CD4-positive, alpha-beta memory T cell (primary cell): Measurements from ENCODE around the gene PSMB9. TPM values are rescaled to one million over a fixed set of nuclear protein-coding genes. Genes with fewer than 3 reads are reported as not detected.

ENCODE experiments used
- CTCF ChIA-PET: fragments of 350-600 bp; sonication (Branson Sonifier 250); formaldehyde crosslinking; loops from one replicate; lab custom pipeline; 2021; ENCODE audit warnings: inconsistent platforms; ENCODE audit not compliant: partially characterized antibody; lab: Charles Lee
- POLR2A ChIA-PET: fragments of 350-600 bp; sonication (Branson Sonifier 250); formaldehyde crosslinking; loops from one replicate; lab custom pipeline; 2021; ENCODE audit not compliant: partially characterized antibody; lab: Charles Lee
- DNase-seq, 5 donors: peaks; one replicate each; pipeline versions ENCODE4 v3.0.0 to v3.0.0-alpha.2; 2020 to 2022; ENCODE audit warnings: mixed read lengths in 1 of 5
- H3K27ac ChIP-seq: one replicate; pipeline ENCODE4 v1.7.0; 2013; ENCODE audit warnings: low read depth, low read length
- H3K27me3 ChIP-seq: 2 replicates; pipeline ENCODE4 v1.7.0; 2013; ENCODE audit warnings: mild to moderate bottlenecking, low read length, moderate library complexity; ENCODE audit not compliant: insufficient read depth
- H3K36me3 ChIP-seq: 2 replicates; pipeline ENCODE4 v1.7.0; 2013; ENCODE audit warnings: mild to moderate bottlenecking, low read length, moderate library complexity; ENCODE audit not compliant: insufficient read depth
- H3K4me1 ChIP-seq: 2 replicates; pipeline ENCODE4 v1.7.0; 2013; ENCODE audit warnings: mild to moderate bottlenecking, low read length, moderate library complexity; ENCODE audit not compliant: insufficient read depth
- H3K4me3 ChIP-seq, 2 donors: one replicate each; pipeline ENCODE4 v1.7.0; 2013; ENCODE audit warnings: low read length in 2 of 2, mild to moderate bottlenecking in 1 of 2
- H3K9me3 ChIP-seq, 2 donors: one replicate each; pipeline ENCODE4 v1.7.0; 2013; ENCODE audit warnings: low read length in 2 of 2, control low read depth in 1 of 2; ENCODE audit not compliant: control insufficient read depth in 1 of 2
- H3K27ac Mint-ChIP-seq, 7 donors: one replicate each; pipeline ENCODE4 v1.8.0; 2020 to 2021; ENCODE audit warnings: mixed read lengths in 7 of 7, mild to moderate bottlenecking in 6 of 7, inconsistent platforms in 3 of 7, moderate library complexity in 3 of 7
- H3K27me3 Mint-ChIP-seq, 2 donors: one replicate each; pipeline ENCODE4 v1.8.0; 2020 to 2021; ENCODE audit warnings: mixed read lengths in 2 of 2
- H3K36me3 Mint-ChIP-seq, 2 donors: one replicate each; pipeline ENCODE4 v1.8.0; 2020 to 2021; ENCODE audit warnings: mixed read lengths in 2 of 2, inconsistent platforms in 1 of 2, mild to moderate bottlenecking in 1 of 2
- H3K4me1 Mint-ChIP-seq, 4 donors: one replicate each; pipeline ENCODE4 v1.8.0; 2020 to 2021; ENCODE audit warnings: mixed read lengths in 4 of 4, mild to moderate bottlenecking in 1 of 4
- H3K4me3 Mint-ChIP-seq, 8 donors: one replicate each; pipeline ENCODE4 v1.8.0; 2020 to 2021; ENCODE audit warnings: mixed read lengths in 8 of 8, mild to moderate bottlenecking in 7 of 8, moderate library complexity in 6 of 8, inconsistent platforms in 3 of 8
- H3K9me3 Mint-ChIP-seq, 8 donors: one replicate each; pipeline ENCODE4 v1.8.0; 2020 to 2021; ENCODE audit warnings: mixed read lengths in 8 of 8, mild to moderate bottlenecking in 5 of 8, inconsistent platforms in 3 of 8, moderate library complexity in 1 of 8
- intact Hi-C: fragments of 100-400 bp; cut with micrococcal nuclease; formaldehyde crosslinking; loops from one replicate; pipeline ENCODE4 v1.15.1; 2023
- polyA plus RNA-seq, 2 donors: library from polyadenylated mRNA; unstranded; fragments of 300-500 nt; fragmentation: Illumina TruSeq; gene quantifications; one replicate each; pipeline ENCODE4 v1.2.3, GENCODE V29; 2021
- total RNA-seq, 2 experiments: library from RNA; stranded (reverse); gene quantifications; one replicate each; pipeline ENCODE4 v1.2.3, GENCODE V29; 2021

PSMB9 gene
- total and polyA plus RNA-seq, 4 experiments from 2014 or later = 141 to 763 (median 323) TPM

- Histone ChIP-seq H3K4me3 (no peak overlapping the region), H3K9me3 (no peaks in the 10 kb centered on the region), H3K27ac (no peak overlapping the region), H3K27me3 (no peaks in the 10 kb centered on the region), H3K4me1 (peaks cover 21% of the 10 kb centered on the region), H3K36me3 (peaks cover 62% of the 10 kb centered on the region)
- Mint-ChIP-seq H3K36me3 (peaks cover 77 to 87% of the 10 kb centered on the region in 2 donors), H3K4me1 (peaks cover 26 to 40% (median 29%) of the 10 kb centered on the region in 4 donors), H3K9me3 (no peaks in the 10 kb centered on the region), H3K4me3 (no peak overlapping the region), H3K27ac (peak overlapping the region in 6 of 7 donors; percentile 5 to 75 (median 16)), H3K27me3 (no peaks in the 10 kb centered on the region)
- intact Hi-C loops = no loop called here
- POLR2A ChIA-PET = interaction anchor here (0.6 to 1.8 kb wide), 4 partner anchors 14 to 865 kb away, joined by 3 to 7 read pairs (median 5); partner anchors contain the start of genes PSMB9 and TAP1
- CTCF ChIA-PET = interaction anchor here (0.7 to 0.9 kb wide), 2 partner anchors 22 to 37 kb away, joined by 3 read pairs; partner anchors contain the start of gene TAP1
- DNase-seq = no peak
Observed at GRCh38 chr6:32830936-32831335, 23.1 kb upstream of the PSMB9 start.

DNA sequence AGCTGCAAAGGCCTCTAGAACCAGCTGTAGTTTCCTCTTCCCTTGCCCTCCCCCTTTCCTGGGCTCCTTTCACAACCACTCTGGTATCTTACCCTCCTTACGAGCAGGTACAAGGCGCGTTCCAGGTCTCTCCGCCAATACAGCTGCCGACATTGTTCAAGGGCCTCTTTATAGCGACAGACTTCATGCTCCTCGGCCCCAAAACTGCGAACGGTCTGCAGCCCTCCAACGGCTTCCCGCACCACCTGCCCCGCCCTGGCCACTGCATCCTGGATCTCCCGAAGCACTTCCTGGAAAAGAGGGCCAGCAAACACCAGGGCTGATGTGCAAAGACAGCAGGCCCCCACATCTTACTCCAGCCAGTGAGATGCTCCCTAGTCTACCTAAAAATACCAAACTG lies 21.5 kb upstream of the PSMB9 start:
- no peak for DNase-seq
- Histone ChIP-seq H3K4me3 (no peak overlapping the region), H3K36me3 (peaks cover 65% of the 10 kb centered on the region), H3K9me3 (no peaks in the 10 kb centered on the region), H3K4me1 (peaks cover 37% of the 10 kb centered on the region), H3K27me3 (no peaks in the 10 kb centered on the region), H3K27ac (no peak overlapping the region)
- Mint-ChIP-seq H3K27me3 (no peaks in the 10 kb centered on the region), H3K36me3 (peaks cover 84 to 96% of the 10 kb centered on the region in 2 donors), H3K9me3 (no peaks in the 10 kb centered on the region), H3K4me1 (peaks cover 40 to 56% (median 43%) of the 10 kb centered on the region in 4 donors), H3K4me3 (no peak overlapping the region), H3K27ac (peak overlapping the region in 2 of 7 donors; percentile 20 to 24)
- ChIA-PET POLR2A (interaction anchor here (1.1 to 1.7 kb wide), 4 partner anchors 12 to 139 kb away, joined by 3 to 10 read pairs (median 5); partner anchors contain the start of genes PSMB8, PSMB9 and TAP1), CTCF (interaction anchor here (1.1 kb wide), 1 partner anchor 36 kb away, joined by 6 read pairs; no protein-coding TSS in a partner anchor)
- intact Hi-C loops = no loop called here

DNA sequence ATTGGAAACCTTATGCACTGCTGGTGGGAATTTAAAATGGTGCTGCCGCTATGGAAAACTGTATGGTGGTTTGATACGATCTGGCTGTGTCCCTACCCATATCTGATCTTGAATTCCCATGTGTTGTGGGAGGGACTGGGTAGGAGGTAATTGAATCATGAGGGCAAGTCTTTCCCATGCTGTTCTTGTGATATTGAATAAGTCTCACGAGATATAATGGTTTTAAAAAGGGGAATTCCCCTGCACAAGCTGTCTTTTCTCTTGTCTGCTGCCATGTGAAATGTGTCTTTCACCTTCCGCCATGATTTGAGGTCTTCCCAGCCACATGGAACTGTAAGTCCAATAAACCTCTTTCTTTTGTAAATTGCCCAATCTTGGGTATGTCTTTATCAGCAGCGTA lies 20.3 kb upstream of the PSMB9 start:
- Histone ChIP-seq H3K4me3 (no peak overlapping the region), H3K36me3 (peaks cover 65% of the 10 kb centered on the region), H3K9me3 (no peaks in the 10 kb centered on the region), H3K27ac (no peak overlapping the region), H3K4me1 (peaks cover 41% of the 10 kb centered on the region), H3K27me3 (no peaks in the 10 kb centered on the region)
- POLR2A ChIA-PET = interaction anchor here (2.9 kb wide), 1 partner anchor 11 kb away, joined by 19 read pairs; the partner anchor contains the start of gene PSMB8
- intact Hi-C loops = no loop called here
- CTCF ChIA-PET = interaction anchor here (1.6 kb wide), 1 partner anchor 11 kb away, joined by 3 read pairs; no protein-coding TSS in a partner anchor
- no peak for DNase-seq
- H3K4me1 Mint-ChIP-seq = peaks cover 42 to 60% (median 48%) of the 10 kb centered on the region in 4 donors
- peak overlapping the region in 1 of 8 donors; percentile 28 for H3K4me3 Mint-ChIP-seq
- no peaks in the 10 kb centered on the region for H3K9me3 Mint-ChIP-seq
- peak overlapping the region in 4 of 7 donors; percentile 2 to 65 (median 50) for H3K27ac Mint-ChIP-seq
- H3K27me3 Mint-ChIP-seq = no peaks in the 10 kb centered on the region
- peaks cover 76 to 93% of the 10 kb centered on the region in 2 donors for H3K36me3 Mint-ChIP-seq

GRCh38 chr6:32835167-32835893 lies 18.7 kb upstream of the PSMB9 start:
- H3K27me3 ChIP-seq = no peaks in the 10 kb centered on the region
- Mint-ChIP-seq H3K36me3 (peaks cover 67 to 80% of the 10 kb centered on the region in 2 donors), H3K4me1 (peaks cover 49 to 75% (median 61%) of the 10 kb centered on the region in 4 donors), H3K27ac (peak overlapping the region in 6 of 7 donors; percentile 51 to 99 (median 66)), H3K9me3 (no peaks in the 10 kb centered on the region), H3K4me3 (peak overlapping the region in 4 of 8 donors; percentile 46 to 61 (median 52)), H3K27me3 (no peaks in the 10 kb centered on the region)
- H3K9me3 ChIP-seq = no peaks in the 10 kb centered on the region
- H3K27ac ChIP-seq = no peak overlapping the region
- POLR2A ChIA-PET = interaction anchor here (0.6 to 2.9 kb wide), 4 partner anchors 10 to 137 kb away, joined by 3 to 19 read pairs (median 4); partner anchors contain the start of genes PSMB8, PSMB9 and TAP1
- CTCF ChIA-PET = interaction anchor here (1.0 to 1.9 kb wide), 2 partner anchors 32 to 149 kb away, joined by 4 to 13 read pairs; no protein-coding TSS in a partner anchor
- no peak overlapping the region for H3K4me3 ChIP-seq
- intact Hi-C loops = no loop called here
- peaks cover 49% of the 10 kb centered on the region for H3K36me3 ChIP-seq
- peaks cover 57% of the 10 kb centered on the region for H3K4me1 ChIP-seq
- DNase-seq = no peak

GRCh38 chr6:32836873-32837272 lies 17.1 kb upstream of the PSMB9 start:
- Mint-ChIP-seq H3K9me3 (no peaks in the 10 kb centered on the region), H3K36me3 (peaks cover 64 to 79% of the 10 kb centered on the region in 2 donors), H3K4me3 (peak overlapping the region; percentile 53 to 97 (median 93)), H3K27me3 (no peaks in the 10 kb centered on the region), H3K27ac (peak overlapping the region; percentile 63 to 100 (median 95)), H3K4me1 (peaks cover 60 to 85% (median 73%) of the 10 kb centered on the region in 4 donors)
- Histone ChIP-seq H3K27me3 (no peaks in the 10 kb centered on the region), H3K27ac (no peak overlapping the region), H3K4me1 (peaks cover 73% of the 10 kb centered on the region), H3K4me3 (no peak overlapping the region), H3K9me3 (no peaks in the 10 kb centered on the region), H3K36me3 (peaks cover 40% of the 10 kb centered on the region)
- intact Hi-C loops = no loop called here
- no peak for DNase-seq
- CTCF ChIA-PET = interaction anchor here (2.3 to 11.2 kb wide), 3 partner anchors 10 to 31 kb away, joined by 34 to 480 read pairs (median 263); partner anchors contain the start of genes PSMB9 and TAP1
- POLR2A ChIA-PET = interaction anchor here (3.5 to 11.6 kb wide), 4 partner anchors 23 to 136 kb away, joined by 15 to 1160 read pairs (median 410); partner anchors contain the start of genes BRD2, PSMB9 and TAP1

GRCh38 chr6:32837651-32838113 lies 16.3 kb upstream of the PSMB9 start:
- Mint-ChIP-seq H3K27ac (peak overlapping the region; percentile 92 to 100 (median 95)), H3K4me1 (peaks cover 67 to 93% (median 78%) of the 10 kb centered on the region in 4 donors), H3K4me3 (peak overlapping the region; percentile 91 to 97 (median 93)), H3K36me3 (peaks cover 63 to 77% of the 10 kb centered on the region in 2 donors), H3K9me3 (no peaks in the 10 kb centered on the region), H3K27me3 (no peaks in the 10 kb centered on the region)
- intact Hi-C loops = loop anchor here (1.0 kb wide), 2 partner anchors 17 to 31 kb away; partner anchors contain the start of gene PSMB9
- H3K27ac ChIP-seq = peak overlapping the region; percentile 99
- peak overlapping the region; percentile 58 to 74 for H3K4me3 ChIP-seq
- peaks cover 81% of the 10 kb centered on the region for H3K4me1 ChIP-seq
- H3K27me3 ChIP-seq = no peaks in the 10 kb centered on the region
- DNase-seq = no peak
- H3K36me3 ChIP-seq = peaks cover 40% of the 10 kb centered on the region
- CTCF ChIA-PET = interaction anchor here (0.9 to 11.2 kb wide), 23 partner anchors 9 to 424 kb away, joined by 3 to 480 read pairs (median 7); partner anchors contain the start of genes BRD2, HLA-DMA, PSMB9 and TAP1
- POLR2A ChIA-PET = interaction anchor here (0.8 to 11.6 kb wide), 20 partner anchors 8 to 238 kb away, joined by 3 to 1160 read pairs (median 6); partner anchors contain the start of genes BRD2, HLA-DMA, HLA-DMB and HLA-DPB1
- H3K9me3 ChIP-seq = no peaks in the 10 kb centered on the region
